HG02938 (cell line): ENCODE measurements around the gene BLVRB.

Experiments
- ATAC-seq: cut with Tn5 transposase; IDR thresholded peaks from one replicate; pipeline ENCODE4 v1.9.1; 2021; ENCODE audit warnings: mild to moderate bottlenecking, moderate library complexity; ENCODE audit not compliant: unreplicated experiment

The BLVRB gene

DNA sequence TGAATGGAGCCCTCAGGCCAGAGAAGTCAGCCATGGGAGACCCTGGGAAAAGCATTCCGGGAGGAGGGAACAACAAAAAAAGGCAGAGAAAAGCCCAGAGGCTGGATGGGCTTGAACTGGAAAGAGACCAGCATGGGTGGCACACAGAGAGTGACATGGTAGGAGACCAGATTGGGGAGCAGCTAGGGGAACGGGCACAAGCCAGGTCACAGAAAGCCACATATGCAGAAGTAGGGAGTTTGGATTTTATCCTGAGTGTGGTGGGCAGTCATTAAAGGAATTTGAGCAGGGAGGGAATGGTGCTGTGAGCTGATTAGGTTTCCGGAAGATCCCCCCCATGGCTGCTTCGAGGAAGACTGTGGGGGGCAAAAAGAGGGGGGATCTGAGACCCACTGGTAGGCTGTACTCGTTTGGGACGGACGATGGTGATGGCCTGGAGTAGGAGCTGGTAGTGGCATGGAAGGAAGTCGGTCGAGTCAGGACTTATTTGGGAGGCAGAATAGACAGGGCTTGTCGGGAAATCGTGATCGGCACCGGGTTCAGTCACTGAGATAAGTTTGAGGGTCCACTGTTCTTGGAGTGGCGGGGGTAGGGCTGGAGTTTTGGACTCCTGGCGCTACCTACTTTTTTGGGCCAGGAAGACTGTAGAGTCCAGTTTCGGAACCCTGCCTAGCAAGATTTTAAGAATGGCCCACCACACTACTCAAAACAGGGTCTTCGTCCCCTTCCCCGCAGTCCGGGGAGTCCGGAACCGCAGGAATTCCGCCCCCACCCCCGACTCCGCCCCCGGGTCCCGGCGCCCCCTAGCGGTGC lies 40.7 kb downstream of the BLVRB start:
- ATAC-seq, result no peak

DNA sequence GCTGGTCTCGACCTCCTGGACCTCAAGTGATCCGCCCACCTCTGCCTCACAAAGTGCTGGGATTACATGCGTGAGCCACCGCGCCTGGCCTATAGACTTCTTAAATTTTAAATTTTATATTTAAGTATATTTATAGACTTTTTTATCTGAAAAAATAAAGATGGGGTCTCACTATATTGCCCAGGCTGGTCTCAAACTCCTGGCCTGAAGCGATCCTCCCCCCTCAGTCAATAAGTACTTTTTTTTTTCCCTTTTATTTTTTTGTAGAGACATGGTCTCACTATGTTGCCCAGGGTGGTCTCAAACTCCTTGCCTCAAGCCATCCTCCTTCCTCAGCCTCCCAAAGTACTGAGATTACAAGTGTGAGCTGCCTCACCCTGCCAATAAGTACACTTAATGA lies 41.6 kb downstream of the BLVRB start:
- no peak for ATAC-seq

DNA sequence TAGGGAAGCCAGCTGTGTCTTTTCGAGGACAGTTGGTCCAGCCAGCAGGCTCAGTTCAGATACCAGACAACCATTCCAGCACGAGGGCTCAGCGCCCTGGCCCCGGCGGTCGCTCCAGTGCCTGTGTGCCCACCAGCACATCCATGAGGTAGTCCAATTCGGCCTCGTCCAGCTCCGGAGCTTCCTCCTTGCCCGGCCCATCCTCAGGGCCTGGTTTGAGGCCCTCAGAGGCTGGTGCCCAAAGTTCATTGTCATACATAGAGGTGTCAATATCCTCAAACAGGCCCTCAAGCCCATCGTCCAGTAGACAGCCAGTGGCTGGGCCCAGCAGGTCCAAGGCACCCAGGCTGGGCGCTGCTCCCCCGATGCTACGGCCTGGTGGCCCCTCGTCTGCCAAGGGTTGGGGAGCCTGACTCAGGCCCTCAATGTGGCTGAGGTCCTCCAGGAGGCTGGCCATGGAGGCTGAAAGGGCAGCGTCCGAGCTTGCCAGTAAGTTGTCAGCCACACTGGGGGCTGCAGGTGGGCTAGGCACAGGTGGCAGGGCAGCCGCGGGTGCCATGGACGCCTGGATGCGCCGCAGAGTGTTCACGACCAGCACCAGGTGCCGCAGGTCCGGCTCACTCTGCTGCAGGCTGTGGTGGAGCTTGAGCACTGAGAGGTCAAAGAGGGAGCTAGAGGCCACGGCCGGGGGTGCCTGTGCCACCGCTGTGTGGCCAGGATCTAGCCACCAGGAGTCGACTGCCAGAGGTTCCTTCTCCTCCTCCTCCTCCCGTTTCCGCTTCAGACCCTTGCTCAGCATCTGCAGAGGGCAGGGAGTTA lies 42.6 kb downstream of the BLVRB start:
- ATAC-seq, result no peak

DNA sequence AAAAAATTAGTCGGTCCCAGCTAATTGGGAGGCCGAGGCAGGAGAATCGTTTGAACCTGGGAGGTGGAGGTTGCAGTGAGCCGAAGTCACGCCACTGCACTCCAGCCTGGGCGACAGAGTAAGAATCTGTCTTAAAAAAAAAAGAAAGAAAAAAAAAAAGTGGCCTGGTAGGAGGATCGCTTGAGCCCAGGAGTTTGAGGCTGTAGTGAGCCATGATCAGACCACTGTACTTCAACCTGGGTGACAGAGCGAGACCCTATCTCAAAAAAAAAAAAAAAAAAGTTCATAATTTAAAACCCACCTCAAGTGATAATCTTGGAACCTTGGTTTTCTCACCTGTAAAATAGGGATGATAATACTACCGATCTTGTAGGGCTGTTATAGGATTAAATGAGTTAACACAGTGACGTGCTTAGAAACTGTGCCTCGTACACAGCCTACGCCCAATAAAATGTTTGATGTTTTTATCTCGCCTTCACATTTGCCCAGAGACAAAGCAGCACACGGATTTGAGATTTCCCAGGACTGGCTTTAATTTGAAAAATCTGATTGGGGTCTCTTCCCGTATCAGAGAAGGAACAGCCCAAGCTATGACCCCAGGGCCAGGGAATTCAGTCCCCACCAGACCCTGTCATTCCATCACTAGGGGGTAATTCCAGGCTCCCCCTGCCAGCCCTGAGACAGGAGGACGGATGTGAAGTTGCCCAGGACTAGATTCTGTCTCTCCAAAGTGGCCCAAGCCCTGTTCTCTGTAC lies 43.4 kb downstream of the BLVRB start:
- no peak for ATAC-seq

DNA sequence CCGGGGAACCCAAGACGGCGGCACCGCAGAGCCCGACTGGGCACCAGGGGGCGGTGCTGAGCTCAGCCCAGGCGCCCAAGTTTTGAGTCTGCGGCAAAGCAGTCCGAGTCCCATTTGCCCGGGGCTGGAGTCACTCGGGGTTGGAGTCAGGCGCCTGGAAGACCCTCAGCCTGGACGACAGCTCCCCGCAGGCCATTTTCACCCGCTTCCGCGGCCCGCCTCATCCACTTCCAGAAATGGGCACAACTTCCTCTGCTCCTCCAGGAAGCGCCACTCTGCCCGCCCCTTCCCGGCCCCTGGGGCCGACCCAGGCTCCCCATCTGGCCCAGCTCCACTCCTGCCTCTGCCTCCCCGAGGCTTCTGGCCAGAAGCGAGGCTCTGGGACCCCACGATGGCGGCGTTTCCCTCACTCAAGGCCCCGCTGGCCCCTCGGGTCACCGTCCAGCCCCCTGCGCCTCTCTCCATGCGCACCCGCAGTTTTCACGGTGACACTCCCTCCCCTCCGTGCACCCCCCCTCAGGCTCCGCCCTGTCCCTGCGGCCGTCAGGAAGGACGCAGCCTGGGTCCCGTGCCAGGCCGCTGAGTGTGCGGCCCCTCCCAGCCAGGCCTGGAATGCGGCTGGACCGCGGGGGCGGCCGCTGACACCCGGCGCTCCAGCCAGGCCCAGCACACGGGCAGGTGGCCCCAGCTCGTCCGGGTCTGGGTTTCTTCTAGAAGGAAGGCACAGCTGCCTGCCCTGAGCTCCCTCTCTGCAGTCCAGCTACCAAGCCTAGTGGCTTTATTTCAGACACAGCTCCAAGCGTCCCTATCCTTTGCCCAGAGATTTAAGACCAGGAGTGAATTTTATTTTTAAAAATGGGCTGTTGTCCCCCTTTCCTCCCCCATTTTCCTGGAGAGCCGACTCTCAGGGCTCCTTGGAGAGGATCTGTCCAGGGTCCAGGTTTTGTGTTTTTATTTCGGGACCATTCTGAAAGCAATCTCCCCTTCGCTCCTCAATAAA lies 44.5 kb downstream of the BLVRB start:
- no peak for ATAC-seq

DNA sequence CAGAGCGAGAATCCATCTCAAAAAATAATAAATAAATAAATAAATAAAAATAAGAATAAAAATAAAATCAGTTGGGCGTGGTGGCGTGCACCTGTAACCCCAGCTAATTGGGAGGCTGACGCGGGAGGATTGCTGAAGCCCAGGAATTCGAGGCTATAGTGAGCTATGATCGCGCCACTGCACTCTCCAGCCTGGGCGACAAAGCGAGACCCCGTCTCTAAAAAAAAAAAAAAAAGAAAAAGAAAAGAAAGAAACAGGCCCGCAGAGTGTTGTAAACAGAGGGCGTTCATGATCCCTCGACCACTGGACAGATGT lies 45.1 kb downstream of the BLVRB start:
- no peak for ATAC-seq

DNA sequence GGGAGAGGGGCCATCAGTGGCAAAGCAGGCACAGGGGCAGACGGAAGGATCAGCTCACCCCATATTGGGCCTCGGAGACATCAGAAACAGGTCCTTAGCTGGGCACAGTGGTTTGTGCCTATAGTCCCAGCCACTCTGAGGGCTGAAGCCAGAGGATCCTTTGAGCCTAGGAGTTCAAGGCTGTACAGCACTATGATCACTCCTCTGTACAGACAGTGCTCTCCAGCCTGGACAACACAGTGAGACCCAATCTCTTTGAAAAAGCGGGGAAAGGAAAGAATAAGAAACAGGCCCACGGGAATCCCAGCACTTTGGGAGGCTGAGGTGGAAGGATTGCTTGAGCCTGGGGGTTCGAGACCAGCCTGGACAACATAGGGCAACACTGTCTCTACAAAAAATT lies 45.8 kb downstream of the BLVRB start:
- ATAC-seq, result no peak

DNA sequence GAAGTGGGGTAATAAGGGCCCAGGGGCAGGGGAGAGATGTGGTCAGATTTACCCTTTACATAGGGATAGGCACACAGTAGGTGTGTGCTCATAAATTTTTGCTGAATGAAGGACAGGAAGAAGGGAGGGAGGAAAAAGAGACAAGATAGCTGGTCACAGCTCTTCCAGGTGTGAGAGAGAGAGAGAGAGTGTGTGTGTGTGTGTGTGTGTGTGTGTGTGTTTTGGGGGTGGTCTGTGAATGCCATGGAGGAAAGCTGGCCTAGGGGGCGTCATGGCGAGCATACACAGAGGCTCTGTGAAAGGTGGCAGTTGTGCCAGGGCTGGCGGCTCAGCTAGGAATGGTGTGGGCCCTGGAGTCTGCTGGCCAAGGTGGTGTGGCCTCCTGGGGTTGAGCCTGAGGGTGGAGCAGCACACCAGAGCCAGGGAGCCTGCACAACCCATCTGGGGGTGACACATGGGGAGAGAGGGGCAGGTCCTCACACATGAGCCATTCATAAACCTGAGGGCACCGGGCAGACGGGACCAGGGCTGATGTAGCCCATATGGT lies 46.4 kb downstream of the BLVRB start:
- no peak for ATAC-seq

DNA sequence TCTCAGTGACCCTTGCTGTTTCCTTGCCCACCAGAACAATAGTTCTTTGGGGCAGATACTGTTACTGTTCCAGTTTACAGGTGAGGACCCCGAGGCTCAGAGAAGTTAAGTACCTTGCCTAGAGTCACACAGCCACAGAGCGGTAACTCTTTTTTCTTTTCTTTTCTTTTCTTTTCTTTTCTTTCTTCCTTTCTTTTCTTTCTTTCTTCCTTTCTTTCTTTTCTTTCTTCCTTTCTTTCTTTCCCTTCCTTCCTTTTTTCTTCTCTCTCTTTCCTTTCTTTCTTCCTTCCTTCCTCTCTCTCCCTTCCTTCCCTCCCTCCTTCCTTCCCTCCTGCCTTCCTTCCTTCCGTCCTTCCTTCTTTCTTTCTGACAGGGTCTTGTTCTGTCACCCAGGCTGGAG lies 47.5 kb downstream of the BLVRB start:
- ATAC-seq, result no peak

DNA sequence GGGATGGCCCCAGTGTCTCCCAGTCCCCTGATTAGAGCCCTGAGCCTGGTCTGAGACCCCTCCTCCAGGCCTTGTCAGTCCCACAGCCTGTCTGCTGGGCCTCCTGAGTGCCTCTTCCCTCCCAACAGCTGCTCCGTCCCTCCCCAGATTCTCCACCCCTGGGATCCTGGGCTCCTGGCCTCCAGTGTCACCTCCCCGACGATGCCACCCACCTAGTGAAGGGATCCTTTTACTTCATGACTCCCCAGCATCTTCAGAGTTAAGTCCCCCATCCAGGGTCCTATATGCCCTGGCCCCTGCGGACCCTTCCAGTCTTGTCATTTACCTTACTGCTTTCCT lies 47.9 kb downstream of the BLVRB start:
- ATAC-seq, result no peak

DNA sequence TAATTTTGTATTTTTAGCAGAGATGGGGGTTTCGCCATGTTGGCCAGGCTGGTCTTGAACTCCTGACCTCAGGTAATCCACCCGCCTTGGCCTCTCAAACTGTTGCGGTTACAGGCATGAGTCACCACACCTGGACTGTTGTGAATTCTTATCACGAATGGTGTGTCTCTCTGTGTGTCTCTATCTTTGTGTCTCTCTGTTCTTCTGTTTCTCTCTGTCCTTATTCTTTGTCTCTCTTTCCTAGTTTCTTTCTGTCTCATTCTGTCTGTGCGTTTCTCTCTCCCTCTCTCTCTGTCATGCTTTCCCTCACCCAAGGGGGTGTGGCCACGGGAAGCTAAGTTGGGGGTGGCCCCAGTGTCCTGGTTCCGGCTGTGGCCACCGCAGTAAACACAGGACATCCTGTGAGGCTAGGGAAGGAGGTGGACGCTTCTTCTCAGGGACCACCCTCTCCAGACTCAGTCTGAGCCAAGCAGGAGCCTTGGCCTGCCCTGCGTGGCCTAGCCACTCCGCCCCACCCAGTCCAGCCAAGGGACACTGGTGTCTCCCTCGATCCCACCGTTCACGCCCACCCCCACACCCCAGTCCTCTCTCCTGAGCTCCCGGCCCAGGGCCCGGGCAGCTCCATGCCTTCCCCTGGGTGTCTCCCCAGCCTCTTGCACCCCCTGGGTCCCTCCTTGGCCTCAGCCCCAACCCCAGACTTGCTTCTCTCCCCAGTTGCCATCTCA lies 48.5 kb downstream of the BLVRB start:
- no peak for ATAC-seq

DNA sequence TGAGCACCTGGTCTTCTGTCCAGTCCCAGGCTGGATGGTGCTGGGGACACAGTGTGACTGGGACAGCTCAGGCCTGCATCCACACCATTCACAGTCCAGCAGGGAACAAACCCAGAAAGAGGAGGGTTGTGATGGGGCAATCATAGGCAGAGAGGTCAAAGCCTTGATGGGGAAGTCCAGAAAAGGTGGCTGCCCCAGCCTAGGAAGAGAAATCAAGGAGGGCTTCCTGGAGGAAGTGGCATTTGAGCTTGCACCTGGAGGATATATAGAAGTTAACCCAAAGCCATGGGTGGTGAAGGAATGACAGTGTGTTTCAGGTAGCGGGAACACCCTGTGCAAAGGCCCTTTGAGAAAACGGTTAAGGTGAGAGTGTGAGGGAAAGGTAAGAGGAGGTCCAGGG lies 49.8 kb downstream of the BLVRB start:
- ATAC-seq, result no peak

DNA sequence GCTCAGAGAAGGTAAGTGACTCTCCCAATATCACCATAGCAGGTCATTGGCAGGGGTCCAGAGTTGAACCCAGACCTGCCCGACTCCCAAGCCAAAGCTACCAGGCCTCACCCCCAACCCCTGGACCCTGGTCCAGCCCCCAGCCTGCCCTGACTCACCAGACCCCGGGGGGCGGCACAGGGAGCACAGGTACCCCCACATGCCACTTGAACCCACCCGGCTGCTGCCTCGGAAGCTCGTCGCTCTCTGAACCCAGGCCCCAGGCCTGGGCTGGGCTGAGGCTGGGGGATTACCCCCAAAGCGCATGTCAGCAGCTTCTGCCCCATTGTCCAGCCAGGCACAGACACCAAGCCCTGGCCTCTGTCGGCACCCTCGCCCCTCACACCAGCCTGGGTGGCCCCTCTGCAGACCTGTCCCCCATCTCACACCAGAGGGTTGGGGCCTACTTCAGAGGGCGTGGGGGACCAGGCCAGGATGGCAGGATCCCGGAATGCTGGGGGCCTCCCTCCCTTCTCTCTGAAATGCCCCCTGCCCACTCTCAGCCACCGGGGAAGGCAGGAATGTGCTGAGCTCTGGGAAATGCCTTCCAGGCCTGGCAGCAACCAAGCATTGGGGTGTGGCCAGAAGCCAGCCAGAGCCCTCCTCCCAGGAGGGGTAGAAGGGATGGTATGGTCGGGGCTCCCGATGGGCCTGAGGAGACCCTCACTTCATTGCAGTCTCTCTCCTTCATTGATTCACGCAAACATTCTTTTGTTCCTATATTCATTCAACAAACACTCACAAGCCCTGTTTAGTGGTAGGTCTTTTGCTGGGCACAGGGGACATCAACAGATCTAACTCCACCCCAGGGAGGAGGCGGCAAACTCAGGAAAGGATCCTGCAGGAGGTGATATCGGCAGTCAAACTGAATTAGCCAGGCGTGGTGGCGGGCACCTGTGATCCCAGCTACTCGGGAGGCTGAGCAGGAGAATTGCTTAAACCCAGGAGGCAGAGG lies 50.7 kb downstream of the BLVRB start:
- ATAC-seq, result no peak

DNA sequence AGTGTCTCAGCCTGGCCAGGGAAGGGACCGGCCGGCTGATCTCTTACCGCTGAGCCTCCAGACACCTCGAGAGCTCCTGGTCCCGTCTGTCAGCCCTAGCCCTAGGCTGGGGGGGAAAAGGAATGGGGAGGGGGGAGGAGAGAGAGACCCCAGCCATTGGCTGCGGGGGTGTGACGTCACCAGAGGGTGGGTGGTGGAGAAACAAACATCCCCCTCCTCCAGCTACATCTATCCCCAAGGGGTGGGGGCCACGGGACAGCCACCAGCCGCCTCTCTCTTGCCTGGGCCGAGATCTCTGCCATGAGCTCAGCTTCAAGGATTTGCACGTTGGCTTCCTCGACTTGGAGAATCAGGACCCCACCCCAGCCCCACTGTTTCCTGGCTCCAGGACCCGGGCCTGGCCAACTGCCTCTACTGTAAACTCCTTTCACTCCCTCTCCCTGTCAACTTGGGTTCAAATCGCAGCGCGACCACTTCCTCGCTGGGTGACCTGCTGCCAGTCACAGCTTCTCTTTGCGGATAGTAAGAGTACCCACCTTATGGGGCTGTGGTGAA lies 52.2 kb downstream of the BLVRB start, which contains the start of gene PRX:
Gene PRX (minus strand): TSS at position 88 of the 555 bp plus-strand sequence. CDS start 5,446 bp downstream, outside the sequence.
- no peak for ATAC-seq

DNA sequence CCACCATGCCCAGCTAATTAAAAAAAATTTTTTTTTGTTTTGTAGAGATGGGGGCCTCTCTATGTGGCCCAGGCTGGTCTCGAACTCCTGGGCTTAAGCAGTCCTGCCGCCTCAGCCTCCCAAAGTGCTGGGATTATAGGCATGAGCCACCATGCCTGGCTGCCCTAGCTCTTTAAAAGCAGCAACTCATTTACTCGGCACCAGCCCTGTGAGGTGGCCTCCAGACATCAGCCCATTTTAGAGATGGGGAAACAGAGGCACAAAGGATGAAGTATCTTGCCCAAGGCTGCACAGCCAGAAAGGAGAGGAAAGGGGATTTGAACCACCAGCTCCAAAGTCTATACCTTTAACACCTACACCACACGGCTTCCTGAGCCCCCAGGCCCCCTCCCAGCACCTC lies 52.7 kb downstream of the BLVRB start:
- no peak for ATAC-seq

DNA sequence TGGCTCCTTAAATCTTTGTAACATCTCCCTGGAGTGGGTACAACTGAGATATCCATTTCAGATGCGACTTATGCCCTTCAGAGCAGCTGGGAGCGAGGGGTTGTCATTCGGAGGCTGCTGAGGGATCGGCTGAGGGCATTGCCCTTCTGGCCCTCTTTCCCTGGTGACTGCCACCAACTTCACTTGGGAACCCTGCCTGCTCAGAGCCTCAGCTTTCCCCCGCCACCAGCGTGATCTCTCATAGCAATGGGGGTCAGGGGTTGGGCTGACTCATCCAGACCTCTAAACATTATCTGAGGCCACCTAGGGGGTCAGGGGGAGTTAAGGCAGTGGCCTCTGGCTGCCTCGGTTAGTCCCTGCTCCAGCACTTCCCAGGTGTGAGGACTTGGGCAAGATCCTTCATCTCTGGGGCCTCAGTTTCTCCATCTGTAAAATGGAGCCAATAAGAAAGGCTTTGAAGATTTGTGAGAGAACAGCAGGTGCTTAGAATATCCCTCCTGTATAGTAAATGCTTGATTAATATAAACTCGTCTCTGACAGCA lies 53.5 kb downstream of the BLVRB start:
- no peak for ATAC-seq

DNA sequence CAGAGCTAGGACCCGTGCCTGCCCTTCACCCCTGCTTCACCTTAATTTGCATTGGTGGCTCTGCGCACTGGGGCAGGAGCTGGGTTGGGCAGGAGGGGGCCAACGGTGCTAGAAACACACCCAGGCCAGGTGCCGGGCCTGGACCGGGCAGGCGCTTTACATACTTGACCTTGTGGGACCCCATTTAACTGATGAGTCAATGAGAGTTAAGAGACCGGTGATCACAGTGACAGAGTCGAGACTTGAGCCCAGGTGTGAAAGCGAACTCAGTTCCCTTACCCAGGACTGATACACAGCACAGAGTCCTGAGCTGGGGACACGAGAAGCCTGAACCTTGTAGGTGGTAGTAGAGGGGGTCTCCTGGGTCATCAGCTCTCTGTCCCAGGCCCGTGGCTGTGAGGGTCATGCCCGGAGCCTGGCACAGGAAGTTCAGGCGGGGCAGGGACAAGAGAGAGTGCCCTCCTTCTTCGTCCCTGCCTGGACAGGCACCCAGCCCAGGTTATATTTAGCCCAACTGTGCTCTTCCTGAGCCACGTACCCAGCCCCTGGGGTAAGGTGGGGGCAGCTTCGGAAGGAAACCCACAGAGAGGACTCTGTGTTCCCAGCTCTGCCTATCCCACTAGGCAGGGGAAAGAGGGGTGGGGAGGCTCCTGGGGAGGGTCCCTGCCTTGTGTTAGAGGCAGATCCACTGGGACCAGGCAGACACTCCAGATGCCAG lies 54.3 kb downstream of the BLVRB start:
- no peak for ATAC-seq
